GM10248 (cell line): ENCODE measurements around the gene DPP10.

Experiments
- CTCF ChIA-PET: fragments of 300-600 bp; sonication (Branson Sonifier 250); formaldehyde crosslinking; extraction: SDS; loops from one replicate; lab custom pipeline; 2021; ENCODE audit warnings: antibody characterized with exemption; lab: Yijun Ruan, JAX
- POLR2A ChIA-PET: fragments of 350-650 bp; sonication (Branson Sonifier 250); formaldehyde crosslinking; extraction: SDS; loops from one replicate; lab custom pipeline; 2020; ENCODE audit warnings: antibody characterized with exemption; lab: Yijun Ruan, JAX
- DNase-seq: peaks from one replicate; pipeline ENCODE4 v3.0.0; 2012; ENCODE audit errors: extremely low spot score
- TF ChIP-seq, protein P1 (sequence below): IDR thresholded peaks from 2 replicates; pipeline ENCODE4 v1.5.1; 2012; ENCODE audit warnings: mild to moderate bottlenecking, low read depth; ENCODE audit errors: extremely low read depth, missing control alignments, control extremely low read depth

Gene DPP10

DNA sequence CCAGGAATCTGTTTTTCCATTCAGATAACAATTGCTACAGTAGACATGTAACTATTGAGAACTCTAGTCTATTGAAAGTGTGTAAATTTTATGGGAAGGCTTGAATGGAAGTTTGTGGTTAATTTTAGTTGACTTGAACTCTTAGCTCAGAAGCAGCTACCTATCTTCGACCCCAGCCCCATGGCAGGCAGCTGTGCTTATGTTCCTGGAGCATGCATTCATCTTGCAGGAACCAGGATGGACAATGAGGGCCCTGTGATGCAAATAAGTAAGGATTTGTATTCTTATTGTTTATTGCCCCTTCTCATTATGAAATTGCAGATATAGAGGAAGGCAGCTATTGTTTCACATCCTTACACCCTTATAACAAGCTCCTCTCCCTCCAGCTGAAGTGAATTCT is 1252.2 kb downstream of the DPP10 start:
- DNase-seq: no peak
- ChIA-PET CTCF (interaction anchor here (1.7 kb wide), 1 partner anchor 14 kb away, joined by 3 read pairs; no protein-coding TSS in a partner anchor), POLR2A (no interaction called here)
- TF ChIP-seq, protein P1, sequence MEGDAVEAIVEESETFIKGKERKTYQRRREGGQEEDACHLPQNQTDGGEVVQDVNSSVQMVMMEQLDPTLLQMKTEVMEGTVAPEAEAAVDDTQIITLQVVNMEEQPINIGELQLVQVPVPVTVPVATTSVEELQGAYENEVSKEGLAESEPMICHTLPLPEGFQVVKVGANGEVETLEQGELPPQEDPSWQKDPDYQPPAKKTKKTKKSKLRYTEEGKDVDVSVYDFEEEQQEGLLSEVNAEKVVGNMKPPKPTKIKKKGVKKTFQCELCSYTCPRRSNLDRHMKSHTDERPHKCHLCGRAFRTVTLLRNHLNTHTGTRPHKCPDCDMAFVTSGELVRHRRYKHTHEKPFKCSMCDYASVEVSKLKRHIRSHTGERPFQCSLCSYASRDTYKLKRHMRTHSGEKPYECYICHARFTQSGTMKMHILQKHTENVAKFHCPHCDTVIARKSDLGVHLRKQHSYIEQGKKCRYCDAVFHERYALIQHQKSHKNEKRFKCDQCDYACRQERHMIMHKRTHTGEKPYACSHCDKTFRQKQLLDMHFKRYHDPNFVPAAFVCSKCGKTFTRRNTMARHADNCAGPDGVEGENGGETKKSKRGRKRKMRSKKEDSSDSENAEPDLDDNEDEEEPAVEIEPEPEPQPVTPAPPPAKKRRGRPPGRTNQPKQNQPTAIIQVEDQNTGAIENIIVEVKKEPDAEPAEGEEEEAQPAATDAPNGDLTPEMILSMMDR: no peak

DNA sequence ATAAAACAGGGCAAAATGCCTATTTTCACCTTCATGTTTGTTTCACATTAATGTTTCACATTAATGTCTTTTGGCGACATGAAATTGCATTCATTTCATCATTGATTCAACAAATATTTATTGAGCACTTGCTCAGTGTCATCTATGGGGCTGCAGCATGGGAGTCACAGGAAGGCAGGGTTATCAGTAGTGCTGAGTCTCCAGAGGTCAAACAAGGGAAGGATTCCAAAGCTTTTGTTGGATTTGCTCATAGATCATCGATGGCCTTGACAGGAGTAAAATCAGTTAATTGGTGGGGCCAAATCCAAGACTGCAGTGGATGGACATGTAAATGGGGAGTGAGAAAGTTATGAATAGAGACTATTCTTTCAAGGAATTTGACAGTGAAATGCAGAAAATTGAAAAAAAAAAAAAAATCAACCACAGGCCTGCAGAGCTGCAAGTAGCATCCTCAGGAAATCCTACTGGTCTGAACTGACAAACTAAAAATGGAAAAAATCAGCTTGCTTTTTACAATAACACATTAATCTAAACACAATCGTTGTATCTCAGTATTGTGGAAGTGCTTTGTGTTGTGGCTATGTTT is 1290.8 kb downstream of the DPP10 start:
- DNase-seq: no peak
- ChIA-PET POLR2A (no interaction called here), CTCF (no interaction called here)
- TF ChIP-seq, protein P1: no peak

DNA sequence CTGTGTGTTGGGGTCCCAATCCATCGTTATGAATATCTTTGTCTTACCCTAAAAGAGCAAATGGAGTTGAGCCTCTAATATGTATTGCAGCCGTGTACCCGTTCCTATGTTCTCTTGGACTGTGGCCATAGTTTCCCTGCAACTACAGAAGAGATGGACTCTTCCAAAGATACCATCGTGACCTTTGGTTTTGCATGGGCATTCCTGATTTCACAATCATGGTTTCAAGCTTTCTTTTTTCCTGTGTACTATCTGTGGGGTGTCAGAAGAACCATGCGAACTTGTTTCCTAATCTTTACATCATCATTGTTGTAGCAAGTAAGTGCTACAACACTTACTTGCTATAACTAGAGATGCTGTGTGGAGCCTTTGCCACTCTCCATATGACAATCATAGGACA is 1295.7 kb downstream of the DPP10 start:
- CTCF ChIA-PET: no interaction called here
- TF ChIP-seq, protein P1: no peak
- no peak for DNase-seq
- POLR2A ChIA-PET: no interaction called here

DNA sequence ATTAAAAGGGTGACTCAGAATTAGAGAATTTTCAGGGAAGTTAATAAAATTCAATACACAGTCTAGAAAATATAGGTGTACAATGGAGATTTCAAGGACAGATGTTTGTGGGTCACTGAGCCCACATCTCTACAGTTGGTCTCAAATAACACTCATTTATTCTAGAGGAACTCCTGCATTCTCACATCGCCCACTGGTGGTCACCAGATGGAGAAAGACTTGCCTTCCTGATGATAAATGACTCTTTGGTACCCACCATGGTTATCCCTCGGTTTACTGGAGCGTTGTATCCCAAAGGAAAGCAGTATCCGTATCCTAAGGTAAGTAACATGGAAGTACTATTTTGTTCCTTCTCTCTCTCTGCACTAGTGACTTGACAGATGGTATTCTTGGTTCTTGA is 1297.1 kb downstream of the DPP10 start:
- TF ChIP-seq, protein P1: no peak
- CTCF ChIA-PET: no interaction called here
- no peak for DNase-seq
- POLR2A ChIA-PET: no interaction called here

DNA sequence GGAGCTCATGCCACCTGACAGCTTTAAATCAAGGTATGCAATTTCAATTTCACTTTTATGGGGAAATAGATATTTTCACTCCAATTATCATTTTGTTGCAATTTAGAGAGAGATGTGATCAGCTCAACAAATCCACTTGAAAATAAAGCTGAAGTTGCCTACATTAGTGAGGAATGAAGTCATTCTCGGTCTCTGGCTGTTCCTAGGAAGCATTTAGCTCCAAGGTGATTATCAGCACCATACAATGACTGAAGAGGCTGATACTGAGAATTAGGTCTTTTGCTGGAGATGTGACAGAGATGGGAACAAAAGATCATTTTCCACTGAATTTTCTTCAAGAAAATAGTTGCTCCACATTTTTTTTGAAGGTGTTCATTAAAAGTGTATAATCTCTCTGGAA is 1303.7 kb downstream of the DPP10 start:
- no peak for DNase-seq
- CTCF ChIA-PET: no interaction called here
- TF ChIP-seq, protein P1: no peak
- POLR2A ChIA-PET: no interaction called here

DNA sequence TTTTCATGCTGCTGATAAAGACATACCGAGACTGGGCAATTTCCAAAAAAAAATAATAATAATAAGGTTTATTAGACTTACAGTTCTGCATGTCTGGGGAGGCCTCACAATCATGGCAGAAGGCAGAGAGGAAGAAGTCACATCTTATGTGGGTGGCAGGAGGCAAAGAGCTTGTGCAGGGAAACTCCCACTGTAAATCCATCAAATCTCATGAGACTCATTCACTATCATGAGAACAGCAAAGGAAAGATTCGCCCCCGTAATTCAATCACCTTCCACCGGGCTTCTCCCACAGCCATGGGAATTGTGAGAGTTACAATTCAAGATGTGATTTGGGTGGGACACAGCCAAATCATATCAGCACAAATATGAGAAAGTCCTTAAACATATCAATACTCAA is 1314.8 kb downstream of the DPP10 start:
- POLR2A ChIA-PET: no interaction called here
- CTCF ChIA-PET: no interaction called here
- TF ChIP-seq, protein P1: no peak
- DNase-seq: no peak
